GM21360 (cell line): Measurements from ENCODE around the gene NFXL1.

Source experiments
- ATAC-seq: cut with Tn5 transposase; IDR thresholded peaks from one replicate; pipeline ENCODE4 v1.9.1; 2021; ENCODE audit warnings: mild to moderate bottlenecking, moderate library complexity; ENCODE audit not compliant: unreplicated experiment

NFXL1 gene

GRCh38 chr4:47899639-47900038 lies 14.7 kb downstream of the NFXL1 start:
- no peak for ATAC-seq

DNA sequence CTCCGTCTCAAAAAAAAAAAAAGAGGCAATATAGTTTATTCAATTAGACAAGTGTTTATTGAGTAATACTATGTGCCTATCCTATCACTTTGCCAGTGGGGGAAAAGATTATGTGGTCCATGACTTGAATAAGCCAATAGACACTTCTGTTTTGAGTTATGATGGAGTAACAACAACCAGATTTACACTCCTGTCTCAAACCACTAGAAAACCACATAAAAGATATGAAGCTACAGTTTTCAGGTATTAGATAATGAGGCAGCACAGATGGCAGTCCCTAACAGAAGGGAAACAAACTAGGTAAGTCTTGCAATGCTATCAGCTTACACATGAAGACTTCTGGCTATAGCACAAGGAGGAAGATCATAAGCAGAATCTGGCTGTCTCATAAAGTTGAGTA lies 22.5 kb downstream of the NFXL1 start:
- ATAC-seq = no peak

GRCh38 chr4:47882228-47882627 lies 32.2 kb downstream of the NFXL1 start:
- no peak for ATAC-seq

DNA sequence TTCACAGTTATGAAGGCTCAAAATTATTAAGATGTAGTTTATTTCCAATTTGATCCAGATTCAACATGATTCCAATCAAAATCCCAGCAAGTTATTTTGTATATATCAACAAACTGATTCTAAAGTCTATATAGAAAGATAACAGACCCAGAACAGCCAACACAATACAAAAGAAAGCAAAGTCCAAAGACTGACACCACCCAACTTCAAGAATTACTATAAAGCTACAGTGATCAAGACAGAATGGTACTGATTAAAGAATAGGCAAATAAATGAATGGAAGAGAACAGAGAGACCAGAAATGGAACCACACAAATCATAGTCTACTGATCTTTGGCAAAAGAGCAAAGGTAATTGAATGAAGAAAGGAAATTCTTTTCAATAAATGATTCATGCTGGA lies 34.9 kb downstream of the NFXL1 start:
- ATAC-seq = no peak

GRCh38 chr4:47876784-47877546 lies 37.4 kb downstream of the NFXL1 start:
- no peak for ATAC-seq

DNA sequence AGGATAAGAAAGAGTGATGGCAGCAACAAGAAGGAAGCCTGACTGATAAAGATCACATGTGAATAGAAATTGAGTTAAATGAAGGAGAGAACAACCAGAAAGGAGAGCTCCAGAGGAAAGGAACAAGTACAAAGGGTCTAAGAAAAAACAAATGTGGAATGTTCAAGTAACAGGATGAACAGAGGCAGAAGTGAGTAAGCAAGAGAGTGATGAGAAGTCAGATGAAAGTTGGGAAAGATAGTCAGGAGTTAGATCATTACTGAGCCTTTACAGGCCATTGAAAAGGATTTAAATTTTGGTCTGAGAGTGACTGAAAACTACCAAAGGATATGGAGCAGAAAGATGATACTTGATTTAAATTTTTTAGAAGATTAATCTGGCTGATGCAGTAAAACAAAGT lies 38.1 kb downstream of the NFXL1 start:
- ATAC-seq = no peak

GRCh38 chr4:47873877-47874541 lies 40.4 kb downstream of the NFXL1 start:
- ATAC-seq = no peak

DNA sequence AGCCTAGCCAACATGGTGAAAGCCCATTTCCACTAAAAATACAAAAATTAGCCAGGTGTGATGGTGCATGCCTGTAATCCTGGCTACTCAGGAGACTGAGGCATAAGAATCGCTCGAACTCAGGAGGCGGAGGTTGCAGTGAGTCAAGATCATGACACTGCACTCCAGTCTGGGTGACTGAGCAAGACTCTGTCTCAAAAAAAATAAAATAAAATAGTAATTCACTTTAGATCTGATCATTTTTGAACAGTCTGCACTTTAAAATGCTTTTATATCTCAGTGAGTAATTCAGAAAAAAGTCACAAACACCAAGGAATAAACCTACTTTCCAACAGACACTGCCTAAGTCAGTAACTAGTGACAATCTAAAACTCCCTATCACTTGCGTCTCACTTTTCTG lies 50.9 kb downstream of the NFXL1 start:
- no peak for ATAC-seq

GRCh38 chr4:47862297-47862696 lies 52.1 kb downstream of the NFXL1 start:
- ATAC-seq = no peak

DNA sequence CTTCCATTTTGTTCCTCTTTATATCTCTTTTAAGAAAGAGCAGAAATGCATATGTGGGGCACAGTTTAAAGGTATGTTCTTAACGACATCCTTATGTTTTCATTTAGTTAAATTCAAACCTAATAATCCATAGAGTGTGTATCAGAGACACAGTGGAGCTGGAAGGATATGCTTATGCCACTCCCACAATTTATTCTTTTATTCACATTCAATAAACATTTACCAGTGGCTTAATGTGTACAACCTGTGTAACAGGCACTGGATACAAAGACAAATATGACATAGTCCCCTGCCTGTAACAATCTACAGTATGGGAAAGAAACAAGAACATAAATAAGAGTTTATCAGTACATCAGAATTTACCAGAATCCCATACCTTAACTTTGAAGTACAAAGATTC lies 54.1 kb downstream of the NFXL1 start:
- no peak for ATAC-seq

DNA sequence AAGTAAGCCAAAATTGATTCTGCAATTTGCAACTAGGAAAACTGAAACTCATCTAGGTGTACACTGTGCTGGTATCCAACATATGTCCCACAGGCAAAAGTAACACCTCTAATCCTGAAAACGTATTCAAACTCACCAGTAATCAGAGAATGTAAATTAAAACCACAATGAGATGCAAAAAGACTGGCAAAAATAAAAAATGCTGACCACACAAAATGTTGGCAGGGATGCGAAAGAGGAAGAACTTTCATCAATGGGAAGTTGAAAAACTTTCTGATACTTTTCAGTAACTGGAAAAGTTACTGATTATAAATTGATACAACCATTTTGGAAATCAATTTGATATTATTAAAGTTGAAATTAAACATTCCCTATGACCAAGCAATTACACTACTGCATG lies 56.4 kb downstream of the NFXL1 start:
- ATAC-seq = no peak

- no peak for ATAC-seq
Observed at GRCh38 chr4:47856713-47857112, 57.7 kb downstream of the NFXL1 start.

GRCh38 chr4:47855350-47855749 lies 59.0 kb downstream of the NFXL1 start:
- ATAC-seq = no peak

- no peak for ATAC-seq
Observed at GRCh38 chr4:47852136-47852535, 62.2 kb downstream of the NFXL1 start.

DNA sequence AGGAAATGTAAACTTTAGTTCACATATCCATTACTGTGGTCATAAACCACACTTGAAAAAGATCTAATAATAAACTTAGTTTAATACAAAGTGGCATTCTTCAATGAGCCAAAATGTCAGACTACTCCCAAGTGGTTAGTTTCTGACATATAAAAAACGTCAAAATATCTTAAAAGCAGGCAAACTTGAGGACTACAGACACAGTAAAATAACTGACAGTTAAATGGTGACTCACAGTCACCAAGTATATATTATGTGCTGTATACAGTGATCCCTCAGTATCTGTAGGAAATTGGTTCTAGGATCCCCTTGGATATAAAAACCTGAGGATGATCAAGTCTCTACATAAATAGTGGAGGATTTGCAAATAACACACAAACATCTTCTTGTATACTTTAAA lies 64.9 kb downstream of the NFXL1 start:
- no peak for ATAC-seq

DNA sequence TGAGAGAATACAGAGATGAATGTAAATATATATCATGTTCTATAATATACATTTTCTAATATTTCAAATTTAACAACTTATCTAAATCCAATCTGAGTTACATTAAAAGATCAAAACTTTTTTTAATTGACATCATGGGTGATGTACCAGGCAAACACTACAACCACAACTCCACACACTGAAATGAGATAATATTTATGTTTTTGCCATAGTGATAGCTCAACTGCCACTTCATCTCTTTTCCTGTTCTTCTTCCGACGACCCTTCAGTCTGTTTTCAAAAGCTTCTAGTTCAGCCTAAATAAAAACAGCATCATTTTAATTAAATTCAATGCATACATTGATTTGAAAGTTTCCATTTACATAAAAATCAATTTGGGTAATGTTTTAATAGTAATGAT lies 66.3 kb downstream of the NFXL1 start:
- ATAC-seq = no peak

- no peak for ATAC-seq
Observed at GRCh38 chr4:47842985-47843384, 71.4 kb downstream of the NFXL1 start.

DNA sequence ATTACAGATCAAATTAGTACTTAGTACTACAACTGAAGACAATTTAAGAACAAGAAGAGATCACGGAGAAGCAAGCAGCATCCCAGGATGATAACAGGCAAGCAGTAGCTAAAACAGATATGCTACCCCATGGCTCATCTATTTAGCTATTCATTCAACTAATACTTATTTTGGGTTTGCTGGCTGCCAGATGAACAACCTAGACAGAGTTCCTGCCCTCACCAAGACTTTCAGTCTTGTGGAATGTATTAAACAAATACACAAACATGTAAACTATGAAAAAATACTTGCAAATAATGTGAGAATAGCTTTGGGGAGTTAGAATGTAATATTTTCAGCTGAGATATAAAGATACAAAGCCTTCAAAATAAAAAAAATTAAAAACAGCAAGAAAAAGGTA lies 74.1 kb downstream of the NFXL1 start:
- no peak for ATAC-seq

DNA sequence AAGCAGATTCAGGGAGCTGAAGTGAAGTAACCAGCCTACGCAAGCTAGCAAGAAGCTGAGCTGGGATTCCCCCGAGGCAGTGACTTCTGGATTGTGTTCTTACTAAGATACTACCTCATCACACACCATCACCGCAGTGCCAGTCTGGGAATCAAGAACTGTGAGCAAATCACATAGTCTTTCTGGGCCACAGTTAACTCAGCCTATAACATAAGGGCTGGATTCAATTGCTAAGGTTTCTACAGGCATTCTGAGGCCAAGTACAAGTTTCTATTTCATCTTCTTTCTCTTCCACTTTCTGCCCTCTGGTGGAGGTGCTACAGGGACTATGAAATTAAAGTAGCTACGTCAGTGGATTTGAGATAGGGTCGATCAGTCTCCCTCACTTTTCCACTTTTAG lies 75.1 kb downstream of the NFXL1 start:
- peak; percentile 62 for ATAC-seq

DNA sequence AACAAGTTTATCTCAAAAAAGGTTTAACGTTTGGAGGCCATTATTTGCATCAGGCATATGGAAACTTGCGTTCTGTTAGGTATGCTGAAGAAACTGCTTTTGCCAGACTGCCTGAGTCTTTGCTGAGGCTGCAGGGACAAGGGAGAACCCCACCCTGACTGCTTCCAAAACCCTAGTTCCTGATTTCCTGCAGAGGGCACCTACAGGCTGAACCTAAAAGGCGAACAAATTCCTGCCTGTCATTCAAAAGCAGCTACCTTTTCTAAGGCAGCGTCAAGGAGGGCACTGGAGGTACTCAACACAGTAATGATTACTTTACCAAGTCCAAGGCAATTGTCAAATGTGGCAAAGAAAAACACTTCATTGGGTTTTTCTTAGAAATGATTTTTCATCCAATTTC lies 75.9 kb downstream of the NFXL1 start:
- ATAC-seq = no peak

GRCh38 chr4:47837908-47838294 lies 76.5 kb downstream of the NFXL1 start, which contains the start of gene CORIN:
Gene CORIN, minus strand, starts transcription at chr4:47838067. Its CDS starts 118 bp downstream, at chr4:47837949.
- no peak for ATAC-seq

DNA sequence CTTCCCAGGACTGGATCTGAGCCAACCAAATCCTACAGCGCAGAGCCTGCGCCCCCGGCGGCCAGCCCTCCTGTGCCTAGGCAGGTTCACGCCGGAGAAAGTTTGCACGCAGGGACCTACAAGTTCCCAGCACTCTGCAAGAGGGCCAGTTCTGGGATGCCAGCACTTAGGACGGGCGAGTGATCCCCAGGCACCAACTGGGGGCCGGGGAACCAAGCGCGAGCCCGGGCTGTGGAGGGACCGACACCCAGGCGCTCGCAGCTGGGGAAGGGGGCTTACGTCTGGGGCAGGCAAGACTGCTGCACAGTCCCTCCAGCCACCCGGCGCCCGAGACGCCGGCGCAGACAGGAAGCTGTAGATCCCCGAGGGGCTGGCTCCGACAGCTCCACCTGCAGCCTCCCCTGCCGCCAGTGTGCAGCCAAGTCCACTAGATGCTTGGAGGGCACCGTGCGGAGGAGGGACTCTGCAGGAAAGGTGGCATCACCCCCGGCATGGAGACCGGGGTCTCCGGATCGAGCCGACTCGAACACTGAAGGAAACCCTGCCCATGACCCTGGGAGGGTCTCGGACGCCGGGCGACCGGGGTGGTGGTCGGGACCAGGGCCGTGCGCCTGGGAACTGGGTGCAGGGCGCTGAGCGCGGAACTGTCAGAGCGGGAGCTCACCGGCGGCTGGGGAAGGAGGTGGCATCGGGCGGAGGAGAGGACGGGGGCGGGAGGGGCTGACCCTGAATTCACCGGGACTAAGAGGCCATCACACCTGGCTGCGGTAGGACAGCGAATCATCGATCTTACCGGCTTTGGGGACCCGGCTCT lies 77.1 kb downstream of the NFXL1 start:
- ATAC-seq = peak; percentile 49
